Activated CD8-positive, alpha-beta T cell treated with anti-CD3 and anti-CD28 coated beads for 36 hours (primary cell): ENCODE results near the gene POLE3. TPM values are rescaled to one million over a fixed set of nuclear protein-coding genes. Genes with fewer than 3 reads are reported as not detected.

Experiments
- ATAC-seq: fragments of 200-7000 bp; cut with Tn5 transposase; one replicate; pipeline ENCODE4 v1.10.0; 2021; ENCODE audit warnings: mild to moderate bottlenecking, moderate library complexity
- CTCF ChIA-PET: fragments of 350-600 bp; sonication (Branson Sonifier 250); formaldehyde crosslinking; loops from one replicate; lab custom pipeline; 2021; ENCODE audit warnings: antibody characterized with exemption; lab: Charles Lee
- POLR2A ChIA-PET: fragments of 350-600 bp; sonication (Branson Sonifier 250); formaldehyde crosslinking; loops from one replicate; lab custom pipeline; 2021; ENCODE audit warnings: antibody characterized with exemption; lab: Charles Lee
- DNase-seq: peaks from one replicate; pipeline ENCODE4 v3.0.0-alpha.2; 2020
- H3K27ac Mint-ChIP-seq: one replicate; pipeline ENCODE4 v1.8.0; 2021; ENCODE audit warnings: mild to moderate bottlenecking, mixed read lengths
- H3K27me3 Mint-ChIP-seq: one replicate; pipeline ENCODE4 v1.8.0; 2021; ENCODE audit warnings: mixed read lengths
- H3K36me3 Mint-ChIP-seq: one replicate; pipeline ENCODE4 v1.8.0; 2021; ENCODE audit warnings: low read depth, mixed read lengths
- H3K4me1 Mint-ChIP-seq: one replicate; pipeline ENCODE4 v1.8.0; 2021; ENCODE audit warnings: low read depth, mixed read lengths
- H3K4me3 Mint-ChIP-seq: one replicate; pipeline ENCODE4 v1.8.0; 2021; ENCODE audit warnings: mild to moderate bottlenecking, moderate library complexity, mixed read lengths
- H3K9me3 Mint-ChIP-seq: one replicate; pipeline ENCODE4 v1.8.0; 2021; ENCODE audit warnings: mixed read lengths
- intact Hi-C: fragments of 100-400 bp; cut with micrococcal nuclease; formaldehyde crosslinking; loops from one replicate; pipeline ENCODE4 v1.10.0; 2022
- total RNA-seq, 2 experiments: library from RNA; stranded (reverse); gene quantifications; one replicate each; pipeline ENCODE4 v1.2.3, GENCODE V29; 2021
- TF ChIP-seq, protein P1 (sequence below): fragments of 200-600 bp; IDR thresholded peaks from one replicate; pipeline ENCODE4 v1.8.0; 2022; ENCODE audit warnings: antibody characterized with exemption, mild to moderate bottlenecking

The POLE3 gene
- total RNA-seq, 2 experiments from 2014 or later: 49.0 to 50.9 TPM

GRCh38 chr9:113399646-113400200 lies 10.8 kb downstream of the POLE3 start:
- no peak for DNase-seq
- Mint-ChIP-seq H3K4me3 (peak overlapping the region; percentile 91), H3K36me3 (no peaks in the 10 kb centered on the region), H3K9me3 (no peaks in the 10 kb centered on the region), H3K27me3 (no peaks in the 10 kb centered on the region), H3K4me1 (peaks cover 12% of the 10 kb centered on the region), H3K27ac (no peak overlapping the region)
- ChIA-PET POLR2A (interaction anchor here (1.1 to 4.6 kb wide), 3 partner anchors 10 to 124 kb away, joined by 3 to 45 read pairs (median 4); partner anchors contain the start of genes C9orf43, CDC26, POLE3 and PRPF4), CTCF (interaction anchor here (0.9 to 8.8 kb wide), 11 partner anchors 8 to 257 kb away, joined by 3 to 91 read pairs (median 7); partner anchors contain the start of genes C9orf43, CDC26, POLE3 and PRPF4)
- no peak for ATAC-seq
- TF ChIP-seq, protein P1, sequence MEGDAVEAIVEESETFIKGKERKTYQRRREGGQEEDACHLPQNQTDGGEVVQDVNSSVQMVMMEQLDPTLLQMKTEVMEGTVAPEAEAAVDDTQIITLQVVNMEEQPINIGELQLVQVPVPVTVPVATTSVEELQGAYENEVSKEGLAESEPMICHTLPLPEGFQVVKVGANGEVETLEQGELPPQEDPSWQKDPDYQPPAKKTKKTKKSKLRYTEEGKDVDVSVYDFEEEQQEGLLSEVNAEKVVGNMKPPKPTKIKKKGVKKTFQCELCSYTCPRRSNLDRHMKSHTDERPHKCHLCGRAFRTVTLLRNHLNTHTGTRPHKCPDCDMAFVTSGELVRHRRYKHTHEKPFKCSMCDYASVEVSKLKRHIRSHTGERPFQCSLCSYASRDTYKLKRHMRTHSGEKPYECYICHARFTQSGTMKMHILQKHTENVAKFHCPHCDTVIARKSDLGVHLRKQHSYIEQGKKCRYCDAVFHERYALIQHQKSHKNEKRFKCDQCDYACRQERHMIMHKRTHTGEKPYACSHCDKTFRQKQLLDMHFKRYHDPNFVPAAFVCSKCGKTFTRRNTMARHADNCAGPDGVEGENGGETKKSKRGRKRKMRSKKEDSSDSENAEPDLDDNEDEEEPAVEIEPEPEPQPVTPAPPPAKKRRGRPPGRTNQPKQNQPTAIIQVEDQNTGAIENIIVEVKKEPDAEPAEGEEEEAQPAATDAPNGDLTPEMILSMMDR: no peak
- intact Hi-C loops: no loop called here

GRCh38 chr9:113398796-113399195 lies 11.7 kb downstream of the POLE3 start:
- ATAC-seq: no peak
- Mint-ChIP-seq H3K9me3 (no peaks in the 10 kb centered on the region), H3K4me3 (no peak overlapping the region), H3K36me3 (no peaks in the 10 kb centered on the region), H3K4me1 (peaks cover 12% of the 10 kb centered on the region), H3K27me3 (no peaks in the 10 kb centered on the region), H3K27ac (no peak overlapping the region)
- no peak for DNase-seq
- intact Hi-C loops: no loop called here
- TF ChIP-seq, protein P1: no peak
- POLR2A ChIA-PET: interaction anchor here (1.1 to 4.6 kb wide), 3 partner anchors 11 to 89 kb away, joined by 3 to 45 read pairs (median 4); partner anchors contain the start of genes C9orf43 and POLE3
- CTCF ChIA-PET: interaction anchor here (0.6 to 8.8 kb wide), 7 partner anchors 11 to 258 kb away, joined by 3 to 91 read pairs (median 7); partner anchors contain the start of genes C9orf43, CDC26, POLE3 and PRPF4

DNA sequence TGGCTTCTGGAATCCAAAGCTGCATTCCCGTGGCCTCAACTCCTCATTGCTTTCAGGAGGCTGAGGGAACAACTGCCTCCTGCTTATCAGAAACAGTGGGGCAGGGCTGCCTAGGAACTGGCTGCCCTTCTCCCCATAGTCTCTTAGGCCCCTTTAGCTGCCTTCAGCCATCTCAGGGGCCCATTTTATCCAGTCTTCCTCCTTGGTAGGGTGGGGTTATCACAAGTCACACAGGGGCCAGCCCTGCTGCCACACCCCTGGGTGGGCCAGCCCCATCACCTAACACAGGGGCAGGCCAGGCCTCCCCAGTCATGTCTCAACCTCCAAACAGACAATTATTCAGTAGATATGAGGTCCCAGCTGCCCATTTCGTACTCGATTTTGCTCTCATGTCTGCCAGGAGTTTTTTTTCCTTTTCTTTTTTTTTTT lies 13.3 kb downstream of the POLE3 start:
- intact Hi-C loops: no loop called here
- DNase-seq (no peak), ATAC-seq (no peak)
- no peaks in the 10 kb centered on the region for H3K27me3 Mint-ChIP-seq
- H3K4me3 Mint-ChIP-seq: no peak overlapping the region
- H3K9me3 Mint-ChIP-seq: no peaks in the 10 kb centered on the region
- H3K4me1 Mint-ChIP-seq: peaks cover 12% of the 10 kb centered on the region
- no peak overlapping the region for H3K27ac Mint-ChIP-seq
- ChIA-PET CTCF (no interaction called here), POLR2A (interaction anchor here (1.1 kb wide), 1 partner anchor 13 kb away, joined by 3 read pairs; no protein-coding TSS in a partner anchor)
- H3K36me3 Mint-ChIP-seq: peaks cover 4% of the 10 kb centered on the region
- TF ChIP-seq, protein P1: no peak

DNA sequence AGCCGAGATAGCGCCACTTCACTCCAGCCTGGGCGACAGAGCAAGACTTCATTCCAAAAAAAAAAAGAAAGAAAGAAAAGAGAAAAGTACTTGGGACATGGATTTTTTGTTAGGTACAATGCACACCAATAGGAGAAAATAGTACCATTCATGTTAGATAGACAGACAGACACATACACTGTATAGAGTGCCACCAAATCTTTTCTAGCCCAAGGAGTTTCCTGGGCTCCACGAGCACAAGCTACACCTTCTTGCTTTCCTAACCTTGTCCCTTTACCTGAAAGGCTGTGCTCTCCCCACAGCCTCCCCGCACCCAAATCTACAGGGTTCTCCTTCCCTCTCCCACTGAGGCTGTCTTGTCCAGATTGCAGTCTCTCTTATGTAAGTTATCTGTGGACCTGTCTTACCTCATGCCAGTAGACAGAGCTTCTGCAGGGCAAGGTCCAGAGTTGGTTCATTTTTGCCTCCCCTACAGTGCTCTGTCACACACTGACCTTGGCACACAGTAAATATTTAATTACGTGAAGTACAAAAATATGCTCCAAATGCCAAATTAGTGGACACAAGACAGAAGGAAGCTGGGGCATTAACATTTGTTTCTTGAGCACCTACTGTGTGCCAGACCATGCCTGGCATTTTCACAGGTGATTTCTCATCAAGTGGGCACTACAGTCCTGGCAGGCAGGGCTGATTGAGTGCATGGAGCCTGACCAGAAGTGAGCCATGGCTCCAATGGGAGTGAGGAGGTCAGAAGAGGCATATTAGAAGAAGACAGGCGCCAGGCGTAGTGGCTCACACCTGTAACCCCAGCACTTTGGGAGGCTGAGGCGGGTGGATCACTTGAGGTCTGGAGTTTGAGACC lies 15.2 kb downstream of the POLE3 start:
- ChIA-PET POLR2A (no interaction called here), CTCF (no interaction called here)
- no peaks in the 10 kb centered on the region for H3K27me3 Mint-ChIP-seq
- TF ChIP-seq, protein P1: no peak
- ATAC-seq (no peak), DNase-seq (no peak)
- H3K36me3 Mint-ChIP-seq: peaks cover 4% of the 10 kb centered on the region
- H3K9me3 Mint-ChIP-seq: no peaks in the 10 kb centered on the region
- intact Hi-C loops: no loop called here
- H3K27ac Mint-ChIP-seq: no peak overlapping the region
- H3K4me1 Mint-ChIP-seq: peaks cover 5% of the 10 kb centered on the region
- H3K4me3 Mint-ChIP-seq: no peak overlapping the region
